Epithelial cell of proximal tubule (primary cell): ENCODE data around the gene HRH1. TPM values are rescaled to one million over a fixed set of nuclear protein-coding genes. Genes with fewer than 3 reads are reported as not detected.
"Not testable (repeated sequence)": the region's sequence is repeated elsewhere in the genome, so short reads cannot be mapped to it uniquely, and the experiment has no call there.

Source experiments
- DNase-seq: peaks from one replicate; pipeline ENCODE4 v3.0.0-alpha.2; 2011; ENCODE audit warnings: low read depth
- H3K4me3 ChIP-seq: 2 replicates; pipeline ENCODE4 v1.5.1; 2011; ENCODE audit warnings: low read depth, mild to moderate bottlenecking, low read length
- CTCF ChIP-seq: conservative IDR thresholded peaks from 2 replicates; pipeline ENCODE4 v1.5.1; 2012; ENCODE audit warnings: low read depth, mild to moderate bottlenecking, low read length
- total RNA-seq: library from RNA; depleted of rRNA; stranded (reverse); fragments of >200 nt; gene quantifications from 2 replicates; pipeline ENCODE4 v1.2.3, GENCODE V29; 2015

Gene HRH1
- 3.1 and 7.3 TPM in 2 replicates for total RNA-seq

- peak within 1 kb of the TSS; percentile 91 for H3K4me3 ChIP-seq
- DNase-seq: no peak
Measured at GRCh38 chr3:11154036-11154952, at the start of gene HRH1. HRH1 (plus strand) TSS chr3:11154493; CDS start chr3:11259038, 104,545 bp downstream.

GRCh38 chr3:11113316-11113715 lies 41.0 kb upstream of the HRH1 start:
- not testable (repeated sequence) for H3K4me3 ChIP-seq, DNase-seq

More at GRCh38 chr3:11154036-11154952, at the start of gene HRH1:
- TF ChIP-seq CTCF: no peak

- no peak overlapping the region for H3K4me3 ChIP-seq
- DNase-seq: no peak
- no peak for TF ChIP-seq CTCF
Measured at GRCh38 chr3:11115548-11115947, 38.7 kb upstream of the HRH1 start.

GRCh38 chr3:11116336-11117059 lies 37.8 kb upstream of the HRH1 start:
- no peak for DNase-seq
- TF ChIP-seq CTCF: no peak
- H3K4me3 ChIP-seq: no peak overlapping the region

GRCh38 chr3:11117591-11117990 lies 36.7 kb upstream of the HRH1 start:
- no peak for TF ChIP-seq CTCF
- H3K4me3 ChIP-seq: no peak overlapping the region
- DNase-seq: no peak

GRCh38 chr3:11118181-11118682 lies 36.1 kb upstream of the HRH1 start:
- H3K4me3 ChIP-seq: no peak overlapping the region
- TF ChIP-seq CTCF: no peak
- DNase-seq: no peak

GRCh38 chr3:11120091-11120805 lies 34.0 kb upstream of the HRH1 start:
- no peak overlapping the region for H3K4me3 ChIP-seq
- TF ChIP-seq CTCF: no peak
- DNase-seq: no peak
